Tibial nerve (tissue), 4 donors: Measurements from ENCODE around the gene HOXA2.

Experiments used
- CTCF ChIP-seq, 5 experiments: fragments of 200-600 bp in 3 of 5; fragments of 450-650 bp in 2 of 5; sonication (generic) in 3 of 5; IDR thresholded peaks; one replicate each; pipeline ENCODE4 v1.5.1; 2016 to 2019; ENCODE audit warnings: antibody characterized with exemption in 5 of 5, mild to moderate bottlenecking in 3 of 5, moderate library complexity in 2 of 5
- EP300 ChIP-seq, 2 donors: sonication (generic); formaldehyde crosslinking; IDR thresholded peaks; one replicate each; pipeline ENCODE4 v1.6.1; 2017; ENCODE audit warnings: antibody characterized with exemption in 2 of 2, mild to moderate bottlenecking in 1 of 2
- POLR2A ChIP-seq, 2 donors: fragments of 450-650 bp; IDR thresholded peaks; one replicate each; pipeline ENCODE4 v1.6.1; 2017; ENCODE audit warnings: antibody characterized with exemption in 2 of 2, mild to moderate bottlenecking in 2 of 2, moderate library complexity in 2 of 2

- no peak for TF ChIP-seq POLR2A (IDR thresholded peaks at IDR 0.05)
- TF ChIP-seq CTCF (IDR thresholded peaks at IDR 0.05), result no peak
- no peak for TF ChIP-seq EP300 (IDR thresholded peaks at IDR 0.05)
These were observed 42.3 kb upstream of the HOXA2 start for GRCh38 chr7:27144781-27145164.
